Naive thymus-derived CD4-positive, alpha-beta T cell (primary cell): ENCODE measurements around the gene LUZP4. TPM values are rescaled to one million over a fixed set of nuclear protein-coding genes. Genes with fewer than 3 reads are reported as not detected.
"Not testable (repeated sequence)": the region's sequence is repeated elsewhere in the genome, so short reads cannot be mapped to it uniquely, and the experiment has no call there.

Experiments used
- ATAC-seq: fragments of 150-1000 bp; cut with Tn5 transposase; 2 replicates; pipeline ENCODE4 v1.10.0; 2021; ENCODE audit warnings: mild to moderate bottlenecking, moderate library complexity
- CTCF ChIA-PET: fragments of 350-600 bp; sonication (Branson Sonifier 250); formaldehyde crosslinking; loops from one replicate; lab custom pipeline; 2021; ENCODE audit warnings: antibody characterized with exemption; lab: Charles Lee
- POLR2A ChIA-PET: fragments of 350-600 bp; sonication (Branson Sonifier 250); formaldehyde crosslinking; loops from one replicate; lab custom pipeline; 2021; ENCODE audit warnings: antibody characterized with exemption, inconsistent platforms; lab: Charles Lee
- DNase-seq, 9 donors: peaks; one replicate each; pipeline versions ENCODE4 v3.0.0 to v3.0.0-alpha.2; 2020 to 2022; ENCODE audit warnings: mixed read lengths in 1 of 9
- H3K27ac ChIP-seq: one replicate; pipeline ENCODE4 v1.7.0; 2013; ENCODE audit warnings: mild to moderate bottlenecking, low read depth, low read length, moderate library complexity
- H3K27me3 ChIP-seq, 2 donors: one replicate each; pipeline ENCODE4 v1.7.0; 2013; ENCODE audit warnings: low read length in 2 of 2, mild to moderate bottlenecking in 2 of 2, moderate library complexity in 2 of 2; ENCODE audit not compliant: control insufficient read depth in 2 of 2, insufficient read depth in 2 of 2
- H3K36me3 ChIP-seq, 3 experiments: 1 replicate in 2 of 3; 2 replicates in 1 of 3; pipeline ENCODE4 v1.7.0; 2013; ENCODE audit warnings: low read length in 3 of 3, mild to moderate bottlenecking in 3 of 3, moderate library complexity in 1 of 3; ENCODE audit not compliant: insufficient read depth in 3 of 3, control insufficient read depth in 2 of 3
- H3K4me1 ChIP-seq, 2 donors: one replicate each; pipeline ENCODE4 v1.7.0; 2013; ENCODE audit warnings: low read length in 2 of 2, mild to moderate bottlenecking in 2 of 2, moderate library complexity in 1 of 2; ENCODE audit not compliant: control insufficient read depth in 2 of 2, insufficient read depth in 2 of 2
- H3K4me3 ChIP-seq: 2 replicates; pipeline ENCODE4 v1.7.0; 2013; ENCODE audit warnings: mild to moderate bottlenecking, low read length
- H3K9me3 ChIP-seq, 3 experiments: 1 replicate in 2 of 3; 2 replicates in 1 of 3; pipeline ENCODE4 v1.7.0; 2013; ENCODE audit warnings: low read length in 3 of 3; ENCODE audit not compliant: control insufficient read depth in 2 of 3
- H3K27ac Mint-ChIP-seq, 9 donors: one replicate each; pipeline ENCODE4 v1.8.0; 2020 to 2022; ENCODE audit warnings: mixed read lengths in 9 of 9, mild to moderate bottlenecking in 8 of 9, moderate library complexity in 5 of 9, inconsistent platforms in 2 of 9
- H3K27me3 Mint-ChIP-seq, 5 donors: one replicate each; pipeline ENCODE4 v1.8.0; 2021 to 2022; ENCODE audit warnings: mixed read lengths in 5 of 5, mild to moderate bottlenecking in 1 of 5
- H3K36me3 Mint-ChIP-seq, 5 donors: one replicate each; pipeline ENCODE4 v1.8.0; 2020 to 2022; ENCODE audit warnings: mixed read lengths in 5 of 5, mild to moderate bottlenecking in 3 of 5, inconsistent platforms in 1 of 5
- H3K4me1 Mint-ChIP-seq, 7 donors: one replicate each; pipeline ENCODE4 v1.8.0; 2020 to 2022; ENCODE audit warnings: mixed read lengths in 7 of 7, mild to moderate bottlenecking in 3 of 7, inconsistent platforms in 1 of 7
- H3K4me3 Mint-ChIP-seq, 10 donors: one replicate each; pipeline ENCODE4 v1.8.0; 2020 to 2022; ENCODE audit warnings: mild to moderate bottlenecking in 10 of 10, mixed read lengths in 10 of 10, moderate library complexity in 6 of 10, inconsistent platforms in 2 of 10
- H3K9me3 Mint-ChIP-seq, 11 donors: one replicate each; pipeline ENCODE4 v1.8.0; 2020 to 2022; ENCODE audit warnings: mixed read lengths in 11 of 11, mild to moderate bottlenecking in 4 of 11, inconsistent platforms in 1 of 11, moderate library complexity in 1 of 11
- intact Hi-C, 2 donors: fragments of 100-400 bp; cut with micrococcal nuclease; formaldehyde crosslinking; loops; one replicate each; pipeline ENCODE4 v1.15.1; 2023
- polyA plus RNA-seq, 2 donors: library from polyadenylated mRNA; unstranded; fragments of 300-500 nt; fragmentation: Illumina TruSeq; gene quantifications; one replicate each; pipeline ENCODE4 v1.2.3, GENCODE V29; 2021
- total RNA-seq, 6 experiments: library from RNA in 5 of 6; stranded (reverse) in 5 of 6; gene quantifications; 1 replicate in 5 of 6; 2 replicates in 1 of 6; pipeline ENCODE4 v1.2.3 and lab custom pipeline; 2021 to 2026

The LUZP4 gene
- total and polyA plus RNA-seq, 7 experiments from 2014 or later, result not detected

DNA sequence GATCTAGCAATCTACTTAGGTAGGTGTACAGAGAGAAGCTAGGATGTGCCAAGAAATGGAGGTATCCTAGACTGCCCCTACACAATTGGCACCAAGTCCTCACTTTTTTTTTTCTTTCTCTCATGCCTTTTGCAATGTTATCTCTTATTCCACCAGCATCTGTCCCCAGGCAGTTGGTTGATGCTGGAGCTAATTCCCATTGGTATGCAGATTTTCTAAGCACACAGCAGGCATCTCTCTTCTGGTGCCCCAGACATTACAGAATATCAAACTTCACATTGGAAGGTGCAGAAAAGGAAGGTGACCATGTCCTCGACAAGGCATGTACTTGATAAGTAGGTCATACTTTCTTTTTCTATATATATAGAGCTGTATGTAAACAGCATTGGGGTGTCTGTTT lies 21.6 kb downstream of the LUZP4 start:
- Histone ChIP-seq H3K4me3 (no peak overlapping the region), H3K27ac (no peak overlapping the region), H3K9me3 (no peaks in the 10 kb centered on the region), H3K27me3 (no peaks in the 10 kb centered on the region), H3K36me3 (no peaks in the 10 kb centered on the region), H3K4me1 (no peaks in the 10 kb centered on the region)
- DNase-seq (no peak), ATAC-seq (no peak)
- ChIA-PET POLR2A (no interaction called here), CTCF (no interaction called here)
- H3K9me3 Mint-ChIP-seq, result peaks cover 0 to 3% (median 0%) of the 10 kb centered on the region in 11 donors
- no peak overlapping the region for H3K4me3 Mint-ChIP-seq
- no peaks in the 10 kb centered on the region for H3K27me3 Mint-ChIP-seq
- intact Hi-C loops, result no loop called here
- no peaks in the 10 kb centered on the region for H3K4me1 Mint-ChIP-seq
- no peaks in the 10 kb centered on the region for H3K36me3 Mint-ChIP-seq
- no peak overlapping the region for H3K27ac Mint-ChIP-seq

DNA sequence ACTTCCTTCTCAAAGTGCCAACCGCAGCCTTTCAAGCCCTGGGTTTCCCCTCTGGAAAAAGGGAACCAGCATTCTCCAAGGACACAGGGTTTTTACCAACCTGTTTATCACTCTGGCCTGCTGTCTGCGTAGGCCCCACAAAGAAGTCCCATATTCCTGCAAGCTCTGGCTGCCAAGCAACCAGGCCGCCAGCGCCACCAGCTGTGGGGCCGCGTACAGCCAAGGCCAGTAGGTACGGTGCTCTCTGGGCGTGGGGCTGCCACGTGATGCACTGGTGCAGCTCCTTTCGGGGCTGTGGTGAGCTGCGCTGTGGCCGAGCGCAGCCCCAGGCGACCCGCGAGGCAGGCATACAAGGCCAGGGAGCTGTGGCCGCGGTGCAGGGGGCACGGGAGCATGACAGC lies 22.1 kb downstream of the LUZP4 start:
- Histone ChIP-seq H3K27me3 (no peaks in the 10 kb centered on the region), H3K36me3 (no peaks in the 10 kb centered on the region), H3K9me3 (no peaks in the 10 kb centered on the region), H3K4me1 (no peaks in the 10 kb centered on the region), H3K4me3 (no peak overlapping the region), H3K27ac (no peak overlapping the region)
- Mint-ChIP-seq H3K9me3 (peaks cover 0 to 3% (median 0%) of the 10 kb centered on the region in 11 donors), H3K4me1 (no peaks in the 10 kb centered on the region), H3K27ac (no peak overlapping the region), H3K4me3 (no peak overlapping the region), H3K36me3 (no peaks in the 10 kb centered on the region), H3K27me3 (no peaks in the 10 kb centered on the region)
- DNase-seq (no peak), ATAC-seq (no peak)
- ChIA-PET POLR2A (no interaction called here), CTCF (no interaction called here)
- intact Hi-C loops, result no loop called here

DNA sequence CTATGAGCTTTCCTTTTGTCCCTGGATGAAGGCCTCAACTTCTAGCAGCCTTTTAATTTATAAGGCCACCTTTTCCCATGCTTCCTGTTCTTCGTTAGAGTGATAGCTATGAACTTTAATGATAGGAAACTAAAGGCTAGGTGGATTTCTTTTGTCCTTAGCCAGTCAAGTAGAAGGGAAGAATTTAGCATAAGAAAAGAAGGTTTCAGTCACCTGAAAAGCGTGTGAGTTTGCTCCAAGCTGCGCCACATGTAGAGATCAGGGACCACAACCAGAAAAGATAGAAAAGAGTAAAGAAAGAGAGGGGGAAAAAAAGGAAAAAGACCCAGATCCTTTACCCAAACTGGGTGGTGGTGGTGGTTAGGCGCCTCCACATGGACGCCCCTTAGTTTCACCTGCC lies 28.6 kb downstream of the LUZP4 start:
- no peaks in the 10 kb centered on the region for H3K36me3 Mint-ChIP-seq
- ChIA-PET CTCF (no interaction called here), POLR2A (no interaction called here)
- intact Hi-C loops, result no loop called here
- Histone ChIP-seq H3K4me1 (no peaks in the 10 kb centered on the region), H3K36me3 (no peaks in the 10 kb centered on the region), H3K9me3 (no peaks in the 10 kb centered on the region), H3K27ac (no peak overlapping the region), H3K27me3 (no peaks in the 10 kb centered on the region), H3K4me3 (no peak overlapping the region)
- H3K9me3 Mint-ChIP-seq, result peaks cover 0 to 3% (median 0%) of the 10 kb centered on the region in 11 donors
- DNase-seq (no peak), ATAC-seq (no peak)
- H3K4me3 Mint-ChIP-seq, result no peak overlapping the region
- H3K4me1 Mint-ChIP-seq, result no peaks in the 10 kb centered on the region
- H3K27me3 Mint-ChIP-seq, result no peaks in the 10 kb centered on the region
- no peak overlapping the region for H3K27ac Mint-ChIP-seq

- Mint-ChIP-seq H3K4me3 (no peak overlapping the region), H3K9me3 (no peaks in the 10 kb centered on the region), H3K27ac (no peak overlapping the region), H3K27me3 (no peaks in the 10 kb centered on the region), H3K36me3 (no peaks in the 10 kb centered on the region), H3K4me1 (no peaks in the 10 kb centered on the region)
- Histone ChIP-seq H3K9me3 (no peaks in the 10 kb centered on the region), H3K27me3 (no peaks in the 10 kb centered on the region), H3K4me3 (no peak overlapping the region), H3K36me3 (no peaks in the 10 kb centered on the region), H3K27ac (no peak overlapping the region), H3K4me1 (no peaks in the 10 kb centered on the region)
- CTCF ChIA-PET, result no interaction called here
- POLR2A ChIA-PET, result no interaction called here
- DNase-seq (no peak), ATAC-seq (no peak)
- intact Hi-C loops, result no loop called here
These were observed 32.9 kb downstream of the LUZP4 start for GRCh38 chrX:115322375-115322774.

DNA sequence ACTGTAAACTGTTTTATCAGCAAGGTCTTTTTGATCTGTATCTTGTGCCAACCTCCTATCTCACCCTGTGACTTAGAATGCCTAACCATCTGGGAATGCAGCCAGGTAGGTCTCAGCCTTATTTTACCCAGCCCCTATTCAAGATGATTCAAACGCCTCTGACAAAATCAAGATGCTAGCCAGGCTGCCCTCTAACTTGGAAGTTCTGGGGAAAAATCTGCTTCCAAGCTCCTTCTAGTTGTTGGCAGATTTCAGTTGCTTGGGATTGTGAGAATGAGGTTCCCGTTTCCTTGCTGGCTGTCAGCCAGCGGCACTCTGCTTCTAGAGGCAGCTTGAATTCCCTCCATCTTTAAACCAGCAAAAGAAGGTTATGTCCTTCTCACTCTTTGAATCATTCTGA lies 34.7 kb downstream of the LUZP4 start:
- no peak for DNase-seq
- ChIA-PET CTCF (no interaction called here), POLR2A (no interaction called here)
- intact Hi-C loops, result no loop called here
- no peak overlapping the region for H3K27ac ChIP-seq
- no peaks in the 10 kb centered on the region for H3K4me1 ChIP-seq
- H3K27ac Mint-ChIP-seq, result no peak overlapping the region
- H3K9me3 Mint-ChIP-seq, result no peaks in the 10 kb centered on the region
- no peaks in the 10 kb centered on the region for H3K36me3 ChIP-seq
- H3K4me3 Mint-ChIP-seq, result no peak overlapping the region
- no peaks in the 10 kb centered on the region for H3K9me3 ChIP-seq
- H3K27me3 Mint-ChIP-seq, result peaks cover 0 to 5% (median 0%) of the 10 kb centered on the region in 5 donors
- H3K36me3 Mint-ChIP-seq, result no peaks in the 10 kb centered on the region
- no peaks in the 10 kb centered on the region for H3K27me3 ChIP-seq
- ATAC-seq, result no peak
- no peak overlapping the region for H3K4me3 ChIP-seq
- H3K4me1 Mint-ChIP-seq, result no peaks in the 10 kb centered on the region

- CTCF ChIA-PET, result not testable (repeated sequence)
These were observed 39.8 kb downstream of the LUZP4 start for GRCh38 chrX:115329282-115329681.

DNA sequence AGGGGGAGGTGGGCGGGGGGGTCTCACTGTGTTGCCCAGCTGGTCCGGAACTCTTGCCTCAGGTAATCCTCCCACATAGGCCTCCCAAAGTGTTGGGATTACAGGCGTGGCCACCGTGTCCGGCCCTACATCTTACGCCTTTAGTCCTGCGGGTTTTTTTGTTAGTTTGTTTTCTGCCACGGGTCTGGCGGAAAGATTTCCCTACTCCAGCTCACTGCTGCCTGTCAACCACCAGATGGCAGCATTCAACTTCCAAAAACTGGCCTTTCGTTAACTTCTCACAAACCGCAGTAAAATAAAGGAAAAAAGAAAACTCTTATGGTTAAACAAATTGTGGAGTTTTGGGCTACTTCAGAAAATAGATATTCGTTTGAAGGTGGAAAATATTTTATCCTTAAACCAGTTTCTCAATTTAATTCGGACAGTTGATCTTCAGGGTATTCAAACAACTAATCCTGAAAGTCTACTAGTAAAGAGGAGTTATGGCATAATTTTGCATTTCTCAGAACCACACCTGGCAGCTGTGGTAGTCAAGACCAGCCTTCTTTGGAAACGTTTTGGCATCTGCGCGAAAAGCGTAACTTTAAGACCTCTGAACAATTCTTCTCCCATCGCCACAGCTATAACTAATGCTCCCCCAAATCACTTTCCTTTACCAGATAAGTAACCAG lies 41.1 kb downstream of the LUZP4 start:
- DNase-seq, result peak in 6 of 9 donors; percentile 1 to 49 (median 34)
- no peaks in the 10 kb centered on the region for H3K27me3 ChIP-seq
- Mint-ChIP-seq H3K9me3 (no peaks in the 10 kb centered on the region), H3K4me3 (peak overlapping the region in 1 of 10 donors; percentile 47), H3K27me3 (peaks cover 0 to 5% (median 0%) of the 10 kb centered on the region in 5 donors), H3K36me3 (no peaks in the 10 kb centered on the region), H3K27ac (no peak overlapping the region), H3K4me1 (peaks cover 0 to 5% (median 0%) of the 10 kb centered on the region in 7 donors)
- no peak overlapping the region for H3K4me3 ChIP-seq
- no peaks in the 10 kb centered on the region for H3K36me3 ChIP-seq
- no peaks in the 10 kb centered on the region for H3K4me1 ChIP-seq
- intact Hi-C loops, result loop anchor here (1.0 to 2.0 kb wide), 2 partner anchors 313 to 360 kb away; no protein-coding TSS in a partner anchor
- H3K27ac ChIP-seq, result no peak overlapping the region
- H3K9me3 ChIP-seq, result no peaks in the 10 kb centered on the region
- CTCF ChIA-PET, result interaction anchor here (0.6 to 0.7 kb wide), 2 partner anchors 31 to 152 kb away, joined by 3 read pairs; no protein-coding TSS in a partner anchor
- POLR2A ChIA-PET, result no interaction called here
- no peak for ATAC-seq

More at GRCh38 chrX:115329282-115329681, 39.8 kb downstream of the LUZP4 start:
- H3K36me3 Mint-ChIP-seq, H3K27ac Mint-ChIP-seq, H3K27me3 Mint-ChIP-seq, intact Hi-C loops, DNase-seq, H3K4me1 Mint-ChIP-seq, H3K4me3 Mint-ChIP-seq, H3K27me3 ChIP-seq, POLR2A ChIA-PET, H3K36me3 ChIP-seq, H3K9me3 ChIP-seq, H3K4me1 ChIP-seq, H3K27ac ChIP-seq, H3K4me3 ChIP-seq, H3K9me3 Mint-ChIP-seq, ATAC-seq: not testable (repeated sequence)
